Measurements from ENCODE around the gene CBX1. TPM values are rescaled to one million over a fixed set of nuclear protein-coding genes. Genes with fewer than 3 reads are reported as not detected.

CBX1 gene
- total and polyA plus RNA-seq, 2 donors (not counting 3 experiments of a cell fraction or from before 2014, with no cell fraction given), result 20.4 to 95.2 TPM

- POLR2A ChIA-PET, result interaction anchor here (1.0 kb wide), 1 partner anchor 70 kb away, joined by 3 read pairs; no protein-coding TSS in a partner anchor
- intact Hi-C loops (cut with micrococcal nuclease) (no loop called here), dilution Hi-C loops (cut with MboI; ENCODE audit: extremely low pct_ligation_motif_present, low sequenced_read_pairs) (no loop called here)
- Histone ChIP-seq H3K4me3 (replicated peaks in 1 of 3; ENCODE audit: insufficient read depth in 1 of 3, low read depth in 1 of 3, low read length in 3 of 3) (no peak overlapping the region), H3K9me1 (replicated peaks; ENCODE audit: control insufficient read depth, extremely low read depth, insufficient read depth, low read length) (no peaks in the 10 kb centered on the region), H3K9ac (replicated peaks; ENCODE audit: extremely low read depth, insufficient read depth, low read length) (no peak overlapping the region), H3K36me3 (ENCODE audit: control insufficient read depth in 2 of 2, extremely low read depth in 1 of 2, insufficient read depth in 2 of 2, low read length in 2 of 2) (no peaks in the 10 kb centered on the region), H3K79me2 (ENCODE audit: control insufficient read depth, insufficient read depth, low read length) (peaks cover 92% of the 10 kb centered on the region), H4K20me1 (replicated peaks; ENCODE audit: control insufficient read depth, extremely low read depth, insufficient read depth, low read length) (peaks cover 6% of the 10 kb centered on the region), H3K27me3 (ENCODE audit: control insufficient read depth in 2 of 2, insufficient read depth in 2 of 2, low read length in 2 of 2) (no peaks in the 10 kb centered on the region), H3K27ac (ENCODE audit: insufficient read depth, low read depth, low read length) (no peak overlapping the region), H3K4me1 (ENCODE audit: control insufficient read depth, extremely low read depth, insufficient read depth, low read length) (peaks cover 8% of the 10 kb centered on the region), H3K4me2 (ENCODE audit: insufficient read depth, low read length) (no peak overlapping the region), H3K9me3 (replicated peaks; ENCODE audit: control insufficient read depth, insufficient read depth, low read length) (no peaks in the 10 kb centered on the region), H2AFZ (ENCODE audit: low read depth, low read length) (no peak overlapping the region)
- TF ChIP-seq MAX (IDR thresholded peaks at IDR 0.05; ENCODE audit: insufficient read depth, insufficient read length), result no peak
- TF ChIP-seq CTCF (IDR thresholded peaks at IDR 0.05; ENCODE audit: extremely low read depth in 1 of 2, insufficient read depth in 1 of 2, low read depth in 1 of 2, low read length in 2 of 2), result no peak
- no peak for TF ChIP-seq FOS (IDR thresholded peaks at IDR 0.05; ENCODE audit: borderline replicate concordance, insufficient read depth, low read length)
- no peak for TF ChIP-seq MYC (IDR thresholded peaks at IDR 0.05; ENCODE audit: low read depth, low read length)
- no peak for TF ChIP-seq JUN (IDR thresholded peaks at IDR 0.05; ENCODE audit: borderline replicate concordance, insufficient read depth, insufficient read length, low read depth)
- TF ChIP-seq GATA2 (IDR thresholded peaks at IDR 0.05; ENCODE audit: insufficient read depth, insufficient read length, low read depth, low read length), result no peak
- TF ChIP-seq EZH2 (IDR thresholded peaks at IDR 0.05; ENCODE audit: borderline replicate concordance, low read depth, low read length, severe bottlenecking), result no peak
- TF ChIP-seq POLR2AphosphoS5 (IDR thresholded peaks at IDR 0.05; ENCODE audit: insufficient read depth, low read depth, low read length), result no peak
- no peak for TF ChIP-seq POLR2A (IDR thresholded peaks at IDR 0.05; ENCODE audit: low read depth, low read length)
- BruUV-seq (replicated peaks), result no TSS peak
- CTCF ChIA-PET, result interaction anchor here (1.5 to 5.2 kb wide), 4 partner anchors 9 to 69 kb away, joined by 4 to 44 read pairs (median 30); no protein-coding TSS in a partner anchor
- DNase-seq (ENCODE audit: low read depth, low spot score) (no peak), FAIRE-seq (no peak)
These were observed 5.7 kb downstream of the CBX1 start for GRCh38 chr17:48095611-48096010.
